HEK293 (cell line): ENCODE data around the gene CCDC63.

Source experiments
- CTCF ChIA-PET: fragments of 350-600 bp; formaldehyde crosslinking; extraction: SDS; loops from one replicate; lab custom pipeline; 2021; ENCODE audit warnings: antibody characterized with exemption; lab: Yijun Ruan, JAX
- POLR2A ChIA-PET: fragments of 300-600 bp; formaldehyde crosslinking; extraction: SDS; loops from one replicate; lab custom pipeline; 2020; ENCODE audit warnings: antibody characterized with exemption, inconsistent platforms; lab: Yijun Ruan, JAX
- H3K27ac ChIP-seq: fragments of 200-500 bp; sonication (Bioruptor generic); 2 replicates; pipeline ENCODE4 v1.5.1; 2014; ENCODE audit warnings: low read depth, low read length, control low read depth, inconsistent platforms; ENCODE audit errors: extremely low read depth
- H3K36me3 ChIP-seq, 2 experiments: fragments of 200-500 bp in 1 of 2; sonication (Bioruptor generic) in 1 of 2; 1 replicate in 1 of 2; 2 replicates in 1 of 2; pipeline ENCODE4 v1.5.1; 2014 to 2017; ENCODE audit warnings: inconsistent platforms in 2 of 2, low read length in 2 of 2; ENCODE audit not compliant: control insufficient read depth in 2 of 2, insufficient read depth in 1 of 2
- H3K4me1 ChIP-seq: fragments of 200-500 bp; sonication (Bioruptor generic); 2 replicates; pipeline ENCODE4 v1.5.1; 2014; ENCODE audit warnings: mild to moderate bottlenecking, low read length, inconsistent platforms; ENCODE audit not compliant: control insufficient read depth, insufficient read depth
- H3K4me3 ChIP-seq: 2 replicates; pipeline ENCODE4 v1.5.1; 2011; ENCODE audit warnings: low read depth, mild to moderate bottlenecking, control low read depth, low read length, moderate library complexity
- H3K9me3 ChIP-seq: fragments of 200-500 bp; sonication (Bioruptor generic); 2 replicates; pipeline ENCODE4 v1.5.1; 2014; ENCODE audit warnings: low read depth, low read length, inconsistent platforms; ENCODE audit not compliant: control insufficient read depth, insufficient read depth
- EGR2 ChIP-seq: fragments of 450-650 bp; formaldehyde crosslinking; IDR thresholded peaks from 2 replicates; pipeline ENCODE4 v1.5.1; 2016; ENCODE audit warnings: low read depth, missing biosample characterization, missing genetic modification characterization
- PRDM1 ChIP-seq: fragments of 450-650 bp; formaldehyde crosslinking; IDR thresholded peaks from 2 replicates; pipeline ENCODE4; 2016; ENCODE audit warnings: missing biosample characterization, missing genetic modification characterization
- SP2 ChIP-seq: fragments of 450-650 bp; formaldehyde crosslinking; IDR thresholded peaks from 2 replicates; pipeline ENCODE4 v1.5.1; 2016; ENCODE audit warnings: missing biosample characterization, missing genetic modification characterization
- YY1 ChIP-seq: fragments of 450-650 bp; formaldehyde crosslinking; IDR thresholded peaks from 2 replicates; pipeline ENCODE4 v1.5.1; 2018; ENCODE audit warnings: missing biosample characterization, missing genetic modification characterization
- ZBTB8A ChIP-seq: fragments of 450-650 bp; formaldehyde crosslinking; IDR thresholded peaks from 2 replicates; pipeline ENCODE4 v1.5.1; 2016; ENCODE audit warnings: missing biosample characterization, missing genetic modification characterization
- ZIC2 ChIP-seq: fragments of 450-650 bp; formaldehyde crosslinking; IDR thresholded peaks from 2 replicates; pipeline ENCODE4 v1.5.1; 2016; ENCODE audit warnings: missing biosample characterization, missing genetic modification characterization
- ZNF114 ChIP-seq: fragments of 450-650 bp; formaldehyde crosslinking; IDR thresholded peaks from 2 replicates; pipeline ENCODE4 v1.5.0; 2017; ENCODE audit warnings: missing biosample characterization, missing genetic modification characterization
- ZNF157 ChIP-seq: fragments of 450-650 bp; formaldehyde crosslinking; IDR thresholded peaks from 2 replicates; pipeline ENCODE4 v1.5.1; 2016; ENCODE audit warnings: missing biosample characterization, missing genetic modification characterization
- ZNF311 ChIP-seq: fragments of 450-650 bp; formaldehyde crosslinking; IDR thresholded peaks from 2 replicates; pipeline ENCODE4 v1.5.1; 2017; ENCODE audit warnings: missing biosample characterization, missing genetic modification characterization, borderline replicate concordance
- ZNF473 ChIP-seq: fragments of 450-650 bp; formaldehyde crosslinking; IDR thresholded peaks from 2 replicates; pipeline ENCODE4 v1.5.1; 2017; ENCODE audit warnings: missing biosample characterization, missing genetic modification characterization
- ZNF561 ChIP-seq: fragments of 450-650 bp; IDR thresholded peaks from 2 replicates; pipeline ENCODE4 v1.5.1; 2018; ENCODE audit warnings: missing biosample characterization, missing genetic modification characterization, borderline replicate concordance
- ZNF596 ChIP-seq: fragments of 450-650 bp; IDR thresholded peaks from 2 replicates; pipeline ENCODE4 v1.5.0; 2018; ENCODE audit warnings: missing biosample characterization, mild to moderate bottlenecking, missing genetic modification characterization, moderate library complexity
- ZNF600 ChIP-seq: fragments of 450-650 bp; formaldehyde crosslinking; IDR thresholded peaks from 2 replicates; pipeline ENCODE4 v1.5.1; 2016; ENCODE audit warnings: missing biosample characterization, missing genetic modification characterization
- ZNF621 ChIP-seq: fragments of 450-650 bp; formaldehyde crosslinking; IDR thresholded peaks from 2 replicates; pipeline ENCODE4 v1.5.1; 2017; ENCODE audit warnings: missing biosample characterization, missing genetic modification characterization
- ZNF623 ChIP-seq: fragments of 450-650 bp; formaldehyde crosslinking; IDR thresholded peaks from 2 replicates; pipeline ENCODE4 v1.5.1; 2016; ENCODE audit warnings: missing biosample characterization, missing genetic modification characterization
- ZNF701 ChIP-seq: fragments of 450-650 bp; formaldehyde crosslinking; IDR thresholded peaks from 2 replicates; pipeline ENCODE4 v1.5.1; 2016; ENCODE audit warnings: missing biosample characterization, missing genetic modification characterization
- TF ChIP-seq, protein P1 (sequence below): fragments of 450-650 bp; IDR thresholded peaks from 2 replicates; pipeline ENCODE4 v1.5.1; 2018; ENCODE audit warnings: missing biosample characterization, mild to moderate bottlenecking, missing genetic modification characterization
- TF ChIP-seq, protein P2 (sequence below): fragments of 450-650 bp; formaldehyde crosslinking; IDR thresholded peaks from 2 replicates; pipeline ENCODE4 v1.5.1; 2017; ENCODE audit warnings: missing biosample characterization, missing genetic modification characterization
- TF ChIP-seq, protein P3 (sequence below): fragments of 450-650 bp; formaldehyde crosslinking; IDR thresholded peaks from 2 replicates; pipeline ENCODE4 v1.5.1; 2016; ENCODE audit warnings: missing biosample characterization, missing genetic modification characterization
- TF ChIP-seq, protein P4 (sequence below): fragments of 450-650 bp; formaldehyde crosslinking; IDR thresholded peaks from 2 replicates; pipeline ENCODE4 v1.5.1; 2016; ENCODE audit warnings: missing biosample characterization, missing genetic modification characterization
- TF ChIP-seq, protein P5 (sequence below): fragments of 450-650 bp; formaldehyde crosslinking; IDR thresholded peaks from 2 replicates; pipeline ENCODE4 v1.5.1; 2016; ENCODE audit warnings: missing biosample characterization, missing genetic modification characterization

The CCDC63 gene

DNA sequence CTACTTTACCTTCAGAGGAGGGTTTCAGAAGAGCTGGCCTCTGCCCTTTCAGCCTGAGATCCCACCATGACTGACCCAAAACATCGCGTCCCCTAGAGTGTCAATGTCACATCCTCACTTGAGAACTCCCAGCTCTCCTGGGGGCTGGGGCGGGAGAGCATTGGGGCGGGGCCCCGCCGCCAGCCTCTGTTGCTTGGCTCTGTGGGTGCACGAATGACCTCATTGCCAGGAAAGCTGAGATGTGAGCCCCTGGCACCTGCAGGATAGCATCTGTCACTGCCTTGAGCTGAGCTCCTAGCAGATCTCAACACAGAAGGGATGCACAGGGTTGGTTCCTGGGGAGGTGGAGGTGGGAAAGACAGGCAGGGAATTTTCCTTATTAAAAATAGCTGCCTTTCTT, 94.1 kb downstream of the CCDC63 start:
- Histone ChIP-seq H3K36me3 (no peaks in the 10 kb centered on the region), H3K27ac (no peak overlapping the region), H3K4me1 (no peaks in the 10 kb centered on the region), H3K4me3 (no peak overlapping the region), H3K9me3 (no peaks in the 10 kb centered on the region)
- POLR2A ChIA-PET, result no interaction called here
- TF ChIP-seq ZNF701 (tag by site-specific recombination) (no peak), ZNF596 (tag by site-specific recombination) (no peak), ZNF600 (tag by site-specific recombination) (no peak), EGR2 (no peak), ZNF561 (tag by site-specific recombination) (no peak), ZNF311 (tag by site-specific recombination) (no peak), ZNF157 (tag by site-specific recombination) (no peak), ZIC2 (no peak), ZBTB8A (tag by site-specific recombination) (no peak), ZNF114 (tag by site-specific recombination) (no peak), SP2 (tag by site-specific recombination) (no peak), ZNF473 (tag by site-specific recombination) (no peak), ZNF621 (no peak), YY1 (no peak), PRDM1 (tag by site-specific recombination) (no peak)
- TF ChIP-seq, protein P1, sequence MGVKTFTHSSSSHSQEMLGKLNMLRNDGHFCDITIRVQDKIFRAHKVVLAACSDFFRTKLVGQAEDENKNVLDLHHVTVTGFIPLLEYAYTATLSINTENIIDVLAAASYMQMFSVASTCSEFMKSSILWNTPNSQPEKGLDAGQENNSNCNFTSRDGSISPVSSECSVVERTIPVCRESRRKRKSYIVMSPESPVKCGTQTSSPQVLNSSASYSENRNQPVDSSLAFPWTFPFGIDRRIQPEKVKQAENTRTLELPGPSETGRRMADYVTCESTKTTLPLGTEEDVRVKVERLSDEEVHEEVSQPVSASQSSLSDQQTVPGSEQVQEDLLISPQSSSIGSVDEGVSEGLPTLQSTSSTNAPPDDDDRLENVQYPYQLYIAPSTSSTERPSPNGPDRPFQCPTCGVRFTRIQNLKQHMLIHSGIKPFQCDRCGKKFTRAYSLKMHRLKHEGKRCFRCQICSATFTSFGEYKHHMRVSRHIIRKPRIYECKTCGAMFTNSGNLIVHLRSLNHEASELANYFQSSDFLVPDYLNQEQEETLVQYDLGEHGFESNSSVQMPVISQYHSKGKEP (tag by site-specific recombination), result no peak
- TF ChIP-seq, protein P2, sequence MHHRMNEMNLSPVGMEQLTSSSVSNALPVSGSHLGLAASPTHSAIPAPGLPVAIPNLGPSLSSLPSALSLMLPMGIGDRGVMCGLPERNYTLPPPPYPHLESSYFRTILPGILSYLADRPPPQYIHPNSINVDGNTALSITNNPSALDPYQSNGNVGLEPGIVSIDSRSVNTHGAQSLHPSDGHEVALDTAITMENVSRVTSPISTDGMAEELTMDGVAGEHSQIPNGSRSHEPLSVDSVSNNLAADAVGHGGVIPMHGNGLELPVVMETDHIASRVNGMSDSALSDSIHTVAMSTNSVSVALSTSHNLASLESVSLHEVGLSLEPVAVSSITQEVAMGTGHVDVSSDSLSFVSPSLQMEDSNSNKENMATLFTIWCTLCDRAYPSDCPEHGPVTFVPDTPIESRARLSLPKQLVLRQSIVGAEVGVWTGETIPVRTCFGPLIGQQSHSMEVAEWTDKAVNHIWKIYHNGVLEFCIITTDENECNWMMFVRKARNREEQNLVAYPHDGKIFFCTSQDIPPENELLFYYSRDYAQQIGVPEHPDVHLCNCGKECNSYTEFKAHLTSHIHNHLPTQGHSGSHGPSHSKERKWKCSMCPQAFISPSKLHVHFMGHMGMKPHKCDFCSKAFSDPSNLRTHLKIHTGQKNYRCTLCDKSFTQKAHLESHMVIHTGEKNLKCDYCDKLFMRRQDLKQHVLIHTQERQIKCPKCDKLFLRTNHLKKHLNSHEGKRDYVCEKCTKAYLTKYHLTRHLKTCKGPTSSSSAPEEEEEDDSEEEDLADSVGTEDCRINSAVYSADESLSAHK (tag by site-specific recombination), result no peak
- TF ChIP-seq, protein P3, sequence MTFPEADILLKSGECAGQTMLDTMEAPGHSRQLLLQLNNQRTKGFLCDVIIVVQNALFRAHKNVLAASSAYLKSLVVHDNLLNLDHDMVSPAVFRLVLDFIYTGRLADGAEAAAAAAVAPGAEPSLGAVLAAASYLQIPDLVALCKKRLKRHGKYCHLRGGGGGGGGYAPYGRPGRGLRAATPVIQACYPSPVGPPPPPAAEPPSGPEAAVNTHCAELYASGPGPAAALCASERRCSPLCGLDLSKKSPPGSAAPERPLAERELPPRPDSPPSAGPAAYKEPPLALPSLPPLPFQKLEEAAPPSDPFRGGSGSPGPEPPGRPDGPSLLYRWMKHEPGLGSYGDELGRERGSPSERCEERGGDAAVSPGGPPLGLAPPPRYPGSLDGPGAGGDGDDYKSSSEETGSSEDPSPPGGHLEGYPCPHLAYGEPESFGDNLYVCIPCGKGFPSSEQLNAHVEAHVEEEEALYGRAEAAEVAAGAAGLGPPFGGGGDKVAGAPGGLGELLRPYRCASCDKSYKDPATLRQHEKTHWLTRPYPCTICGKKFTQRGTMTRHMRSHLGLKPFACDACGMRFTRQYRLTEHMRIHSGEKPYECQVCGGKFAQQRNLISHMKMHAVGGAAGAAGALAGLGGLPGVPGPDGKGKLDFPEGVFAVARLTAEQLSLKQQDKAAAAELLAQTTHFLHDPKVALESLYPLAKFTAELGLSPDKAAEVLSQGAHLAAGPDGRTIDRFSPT (tag by site-specific recombination), result no peak
- TF ChIP-seq, protein P4, sequence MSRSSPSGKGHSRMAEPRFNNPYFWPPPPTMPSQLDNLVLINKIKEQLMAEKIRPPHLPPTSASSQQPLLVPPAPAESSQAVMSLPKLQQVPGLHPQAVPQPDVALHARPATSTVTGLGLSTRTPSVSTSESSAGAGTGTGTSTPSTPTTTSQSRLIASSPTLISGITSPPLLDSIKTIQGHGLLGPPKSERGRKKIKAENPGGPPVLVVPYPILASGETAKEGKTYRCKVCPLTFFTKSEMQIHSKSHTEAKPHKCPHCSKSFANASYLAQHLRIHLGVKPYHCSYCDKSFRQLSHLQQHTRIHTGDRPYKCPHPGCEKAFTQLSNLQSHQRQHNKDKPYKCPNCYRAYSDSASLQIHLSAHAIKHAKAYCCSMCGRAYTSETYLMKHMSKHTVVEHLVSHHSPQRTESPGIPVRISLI, result no peak
- CTCF ChIA-PET, result interaction anchor here (0.5 to 0.9 kb wide), 4 partner anchors 14 to 364 kb away, joined by 3 read pairs; no protein-coding TSS in a partner anchor

DNA sequence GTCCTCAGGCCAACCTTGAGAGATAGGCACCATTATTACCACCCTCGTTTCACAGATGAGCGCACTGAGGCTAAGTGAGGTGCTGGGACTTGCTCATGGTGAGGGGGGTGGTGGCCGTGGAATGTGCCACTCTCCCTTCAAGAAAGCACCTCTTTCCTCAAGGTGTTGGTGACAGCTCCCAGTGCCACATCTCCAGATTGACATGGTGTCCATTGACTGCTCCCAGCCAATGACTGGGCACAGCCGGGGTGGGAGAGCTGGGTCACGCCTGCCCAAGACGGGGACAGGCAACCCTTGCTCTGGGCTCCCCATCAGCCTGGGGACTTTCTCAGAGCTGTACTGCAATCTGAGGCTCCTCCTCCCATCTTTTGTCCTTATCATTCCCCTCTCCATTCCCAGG, 94.6 kb downstream of the CCDC63 start:
- H3K36me3 ChIP-seq, result no peaks in the 10 kb centered on the region
- H3K4me3 ChIP-seq, result no peak overlapping the region
- POLR2A ChIA-PET, result no interaction called here
- CTCF ChIA-PET, result interaction anchor here (0.6 to 0.9 kb wide), 3 partner anchors 14 to 359 kb away, joined by 3 read pairs; no protein-coding TSS in a partner anchor
- no peaks in the 10 kb centered on the region for H3K4me1 ChIP-seq
- H3K27ac ChIP-seq, result no peak overlapping the region
- H3K9me3 ChIP-seq, result peaks cover 3% of the 10 kb centered on the region; the same call in 1 of the 2 replicates
- TF ChIP-seq ZNF623 (tag by site-specific recombination), result no peak
- TF ChIP-seq ZNF701 (tag by site-specific recombination), result no peak
- TF ChIP-seq, protein P5, sequence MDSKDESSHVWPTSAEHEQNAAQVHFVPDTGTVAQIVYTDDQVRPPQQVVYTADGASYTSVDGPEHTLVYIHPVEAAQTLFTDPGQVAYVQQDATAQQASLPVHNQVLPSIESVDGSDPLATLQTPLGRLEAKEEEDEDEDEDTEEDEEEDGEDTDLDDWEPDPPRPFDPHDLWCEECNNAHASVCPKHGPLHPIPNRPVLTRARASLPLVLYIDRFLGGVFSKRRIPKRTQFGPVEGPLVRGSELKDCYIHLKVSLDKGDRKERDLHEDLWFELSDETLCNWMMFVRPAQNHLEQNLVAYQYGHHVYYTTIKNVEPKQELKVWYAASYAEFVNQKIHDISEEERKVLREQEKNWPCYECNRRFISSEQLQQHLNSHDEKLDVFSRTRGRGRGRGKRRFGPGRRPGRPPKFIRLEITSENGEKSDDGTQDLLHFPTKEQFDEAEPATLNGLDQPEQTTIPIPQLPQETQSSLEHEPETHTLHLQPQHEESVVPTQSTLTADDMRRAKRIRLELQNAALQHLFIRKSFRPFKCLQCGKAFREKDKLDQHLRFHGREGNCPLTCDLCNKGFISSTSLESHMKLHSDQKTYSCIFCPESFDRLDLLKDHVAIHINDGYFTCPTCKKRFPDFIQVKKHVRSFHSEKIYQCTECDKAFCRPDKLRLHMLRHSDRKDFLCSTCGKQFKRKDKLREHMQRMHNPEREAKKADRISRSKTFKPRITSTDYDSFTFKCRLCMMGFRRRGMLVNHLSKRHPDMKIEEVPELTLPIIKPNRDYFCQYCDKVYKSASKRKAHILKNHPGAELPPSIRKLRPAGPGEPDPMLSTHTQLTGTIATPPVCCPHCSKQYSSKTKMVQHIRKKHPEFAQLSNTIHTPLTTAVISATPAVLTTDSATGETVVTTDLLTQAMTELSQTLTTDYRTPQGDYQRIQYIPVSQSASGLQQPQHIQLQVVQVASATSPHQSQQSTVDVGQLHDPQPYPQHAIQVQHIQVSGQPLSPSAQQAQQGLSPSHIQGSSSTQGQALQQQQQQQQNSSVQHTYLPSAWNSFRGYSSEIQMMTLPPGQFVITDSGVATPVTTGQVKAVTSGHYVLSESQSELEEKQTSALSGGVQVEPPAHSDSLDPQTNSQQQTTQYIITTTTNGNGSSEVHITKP, result 0 out of 2 replicates have a peak, but pooled peaks have one; percentile 18
- TF ChIP-seq, all 188 proteins: peak for 1
